ENCODE measurements around the gene STXBP6. TPM values are rescaled to one million over a fixed set of nuclear protein-coding genes. Genes with fewer than 3 reads are reported as not detected.

The STXBP6 gene
- total and polyA plus RNA-seq, 2 experiments from 2014 or later: 19.7 to 29.0 TPM

DNA sequence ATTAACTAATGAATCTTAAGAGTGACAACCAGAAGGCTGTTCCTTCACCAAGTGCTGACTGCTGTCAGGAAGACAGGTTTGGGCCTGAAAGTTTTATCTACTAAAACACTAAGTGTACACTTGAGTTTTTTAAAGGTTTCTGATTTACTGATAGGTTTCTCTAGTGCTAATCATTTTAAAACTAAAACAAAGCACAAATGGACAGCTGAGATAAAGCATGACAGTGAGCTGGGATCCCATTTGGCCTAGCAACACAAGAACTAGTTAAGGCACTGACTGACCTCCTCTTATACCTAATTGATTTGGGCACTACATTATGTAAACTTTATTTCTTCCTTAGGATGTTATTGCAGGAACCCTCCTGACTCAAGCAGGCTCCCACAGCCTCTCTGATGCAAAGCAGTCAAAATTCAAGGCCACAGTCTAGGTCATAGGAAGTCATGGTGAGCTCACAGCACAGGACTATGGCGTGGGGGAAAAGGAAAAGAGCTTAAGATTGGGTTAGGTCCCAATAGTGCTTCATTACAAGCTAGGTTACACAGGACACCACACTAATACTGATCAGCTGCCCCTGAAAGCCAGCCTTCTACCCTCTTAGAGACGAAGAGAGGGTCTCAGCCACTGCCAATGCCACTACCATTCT is 3.5 kb downstream of the STXBP6 start:
- H3K27me3 Mint-ChIP-seq (ENCODE audit: insufficient read depth, low read depth, poor library complexity): peaks cover 26% of the 10 kb centered on the region
- H3K36me3 ChIP-seq (ENCODE audit: insufficient read depth): no peaks in the 10 kb centered on the region; the same call in 1 of the 2 replicates
- ATAC-seq: no peak
- H2AFZ ChIP-seq: no peak overlapping the region
- no peak overlapping the region for H3K4me3 ChIP-seq
- 0 out of 2 replicates have a peak, but pooled peaks cover 8% of the 10 kb centered on the region for H4K20me1 ChIP-seq (replicated peaks; ENCODE audit: insufficient read depth)
- no peak for DNase-seq (ENCODE audit: low spot score)
- H3K4me3 Mint-ChIP-seq: no peak overlapping the region
- H3K9me2 ChIP-seq (ENCODE audit: insufficient read depth): no peaks in the 10 kb centered on the region
- peaks cover 45% of the 10 kb centered on the region for H3K27me3 ChIP-seq (ENCODE audit: insufficient read depth)
- H3K27ac ChIP-seq (ENCODE audit: low read depth): no peak overlapping the region
- H3K9me3 Mint-ChIP-seq: no peaks in the 10 kb centered on the region; the same call in 2 of the 3 replicates
- no peaks in the 10 kb centered on the region for H3F3A ChIP-seq (replicated peaks; ENCODE audit: low read depth)
- peaks cover 28% of the 10 kb centered on the region for H3K4me1 ChIP-seq (ENCODE audit: insufficient read depth)
- H3K27ac Mint-ChIP-seq: no peak overlapping the region
- TF ChIP-seq EZH2phosphoT487 (IDR thresholded peaks at IDR 0.05; ENCODE audit: unreplicated experiment) (no peak), CTCF (conservative IDR thresholded peaks at IDR 0.05; ENCODE audit: low read depth in 2 of 2) (no peak), ZNF114 (CRISPR knock-in tag; IDR thresholded peaks at IDR 0.05) (no peak), NANOG (IDR thresholded peaks at IDR 0.05; ENCODE audit: borderline replicate concordance) (no peak), EZH2 (IDR thresholded peaks at IDR 0.05; ENCODE audit: low read depth, unreplicated experiment) (no peak), STAT1 (IDR thresholded peaks at IDR 0.05; ENCODE audit: unreplicated experiment) (no peak), POLR2AphosphoS5 (IDR thresholded peaks at IDR 0.05; ENCODE audit: low read depth) (no peak), JUNB (IDR thresholded peaks at IDR 0.05; ENCODE audit: unreplicated experiment) (no peak), REST (IDR thresholded peaks at IDR 0.05; ENCODE audit: unreplicated experiment) (no peak), ETS1 (IDR thresholded peaks at IDR 0.05) (no peak), CREB1 (CRISPR knock-in tag; IDR thresholded peaks at IDR 0.05; ENCODE audit: low read depth) (no peak), ZNF331 (CRISPR knock-in tag; IDR thresholded peaks at IDR 0.05; ENCODE audit: low read depth) (no peak)
- TF ChIP-seq, protein P1, sequence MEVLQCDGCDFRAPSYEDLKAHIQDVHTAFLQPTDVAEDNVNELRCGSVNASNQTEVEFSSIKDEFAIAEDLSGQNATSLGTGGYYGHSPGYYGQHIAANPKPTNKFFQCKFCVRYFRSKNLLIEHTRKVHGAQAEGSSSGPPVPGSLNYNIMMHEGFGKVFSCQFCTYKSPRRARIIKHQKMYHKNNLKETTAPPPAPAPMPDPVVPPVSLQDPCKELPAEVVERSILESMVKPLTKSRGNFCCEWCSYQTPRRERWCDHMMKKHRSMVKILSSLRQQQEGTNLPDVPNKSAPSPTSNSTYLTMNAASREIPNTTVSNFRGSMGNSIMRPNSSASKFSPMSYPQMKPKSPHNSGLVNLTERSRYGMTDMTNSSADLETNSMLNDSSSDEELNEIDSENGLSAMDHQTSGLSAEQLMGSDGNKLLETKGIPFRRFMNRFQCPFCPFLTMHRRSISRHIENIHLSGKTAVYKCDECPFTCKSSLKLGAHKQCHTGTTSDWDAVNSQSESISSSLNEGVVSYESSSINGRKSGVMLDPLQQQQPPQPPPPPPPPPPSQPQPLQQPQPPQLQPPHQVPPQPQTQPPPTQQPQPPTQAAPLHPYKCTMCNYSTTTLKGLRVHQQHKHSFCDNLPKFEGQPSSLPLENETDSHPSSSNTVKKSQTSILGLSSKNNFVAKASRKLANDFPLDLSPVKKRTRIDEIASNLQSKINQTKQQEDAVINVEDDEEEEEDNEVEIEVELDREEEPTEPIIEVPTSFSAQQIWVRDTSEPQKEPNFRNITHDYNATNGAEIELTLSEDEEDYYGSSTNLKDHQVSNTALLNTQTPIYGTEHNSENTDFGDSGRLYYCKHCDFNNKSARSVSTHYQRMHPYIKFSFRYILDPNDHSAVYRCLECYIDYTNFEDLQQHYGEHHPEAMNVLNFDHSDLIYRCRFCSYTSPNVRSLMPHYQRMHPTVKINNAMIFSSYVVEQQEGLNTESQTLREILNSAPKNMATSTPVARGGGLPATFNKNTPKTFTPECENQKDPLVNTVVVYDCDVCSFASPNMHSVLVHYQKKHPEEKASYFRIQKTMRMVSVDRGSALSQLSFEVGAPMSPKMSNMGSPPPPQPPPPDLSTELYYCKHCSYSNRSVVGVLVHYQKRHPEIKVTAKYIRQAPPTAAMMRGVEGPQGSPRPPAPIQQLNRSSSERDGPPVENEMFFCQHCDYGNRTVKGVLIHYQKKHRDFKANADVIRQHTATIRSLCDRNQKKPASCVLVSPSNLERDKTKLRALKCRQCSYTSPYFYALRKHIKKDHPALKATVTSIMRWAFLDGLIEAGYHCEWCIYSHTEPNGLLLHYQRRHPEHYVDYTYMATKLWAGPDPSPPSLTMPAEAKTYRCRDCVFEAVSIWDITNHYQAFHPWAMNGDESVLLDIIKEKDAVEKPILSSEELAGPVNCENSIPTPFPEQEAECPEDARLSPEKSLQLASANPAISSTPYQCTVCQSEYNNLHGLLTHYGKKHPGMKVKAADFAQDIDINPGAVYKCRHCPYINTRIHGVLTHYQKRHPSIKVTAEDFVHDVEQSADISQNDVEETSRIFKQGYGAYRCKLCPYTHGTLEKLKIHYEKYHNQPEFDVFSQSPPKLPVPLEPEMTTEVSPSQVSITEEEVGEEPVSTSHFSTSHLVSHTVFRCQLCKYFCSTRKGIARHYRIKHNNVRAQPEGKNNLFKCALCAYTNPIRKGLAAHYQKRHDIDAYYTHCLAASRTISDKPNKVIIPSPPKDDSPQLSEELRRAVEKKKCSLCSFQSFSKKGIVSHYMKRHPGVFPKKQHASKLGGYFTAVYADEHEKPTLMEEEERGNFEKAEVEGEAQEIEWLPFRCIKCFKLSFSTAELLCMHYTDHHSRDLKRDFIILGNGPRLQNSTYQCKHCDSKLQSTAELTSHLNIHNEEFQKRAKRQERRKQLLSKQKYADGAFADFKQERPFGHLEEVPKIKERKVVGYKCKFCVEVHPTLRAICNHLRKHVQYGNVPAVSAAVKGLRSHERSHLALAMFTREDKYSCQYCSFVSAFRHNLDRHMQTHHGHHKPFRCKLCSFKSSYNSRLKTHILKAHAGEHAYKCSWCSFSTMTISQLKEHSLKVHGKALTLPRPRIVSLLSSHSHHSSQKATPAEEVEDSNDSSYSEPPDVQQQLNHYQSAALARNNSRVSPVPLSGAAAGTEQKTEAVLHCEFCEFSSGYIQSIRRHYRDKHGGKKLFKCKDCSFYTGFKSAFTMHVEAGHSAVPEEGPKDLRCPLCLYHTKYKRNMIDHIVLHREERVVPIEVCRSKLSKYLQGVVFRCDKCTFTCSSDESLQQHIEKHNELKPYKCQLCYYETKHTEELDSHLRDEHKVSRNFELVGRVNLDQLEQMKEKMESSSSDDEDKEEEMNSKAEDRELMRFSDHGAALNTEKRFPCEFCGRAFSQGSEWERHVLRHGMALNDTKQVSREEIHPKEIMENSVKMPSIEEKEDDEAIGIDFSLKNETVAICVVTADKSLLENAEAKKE (CRISPR knock-in tag; IDR thresholded peaks at IDR 0.05): no peak
- H3K36me3 Mint-ChIP-seq (ENCODE audit: low read depth): no peaks in the 10 kb centered on the region; the same call in 2 of the 3 replicates
- peaks cover 22% of the 10 kb centered on the region for H3K79me2 ChIP-seq (replicated peaks; ENCODE audit: insufficient read depth)
- peaks cover 26% of the 10 kb centered on the region for H3K4me1 Mint-ChIP-seq
- H3K4me2 ChIP-seq: no peak overlapping the region

Measured in GM23338 (cell line).